Measurements from ENCODE around the gene NANP.

NANP gene

DNA sequence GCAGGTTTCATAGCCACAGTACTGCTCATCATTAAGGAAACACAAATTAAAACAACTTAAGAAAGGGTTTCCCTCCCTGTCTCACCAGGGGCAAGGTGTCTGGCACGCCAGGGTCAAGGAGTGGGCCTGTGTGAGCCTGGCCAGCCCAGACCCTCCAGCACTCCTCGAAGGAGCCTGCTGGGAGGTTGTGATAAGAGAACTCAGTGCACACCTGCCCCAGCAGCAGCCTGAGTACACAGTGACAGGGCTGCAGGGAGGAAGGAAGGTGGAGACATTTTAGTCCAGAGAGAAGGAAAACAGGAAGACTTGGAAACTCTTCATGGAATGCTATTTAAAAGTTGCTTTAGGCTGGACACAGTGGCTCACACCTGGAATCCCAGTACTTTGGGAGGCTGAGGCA is 52.6 kb downstream of the NANP start:
- DNase-seq (ENCODE audit: low spot score) = no peak

DNA sequence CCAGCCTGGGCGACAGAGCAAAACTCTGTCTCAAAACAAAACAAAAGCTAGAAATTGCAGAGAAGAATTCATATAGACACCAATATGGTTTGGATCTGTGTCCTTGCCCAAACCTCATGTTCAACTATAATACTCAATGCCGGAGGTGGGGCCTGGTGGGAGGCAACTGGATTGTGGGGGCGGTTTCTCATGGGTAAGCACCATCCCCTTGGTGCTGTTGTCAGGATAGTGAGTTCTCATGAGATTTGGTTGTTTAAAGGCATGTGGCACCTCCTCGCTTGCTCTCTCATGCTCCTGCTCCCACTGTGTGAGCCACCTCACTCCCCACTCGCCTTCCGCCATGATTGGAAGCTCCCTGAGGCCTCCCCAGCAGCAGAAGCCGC is 53.7 kb downstream of the NANP start:
- no peak for DNase-seq (ENCODE audit: low spot score)

DNA sequence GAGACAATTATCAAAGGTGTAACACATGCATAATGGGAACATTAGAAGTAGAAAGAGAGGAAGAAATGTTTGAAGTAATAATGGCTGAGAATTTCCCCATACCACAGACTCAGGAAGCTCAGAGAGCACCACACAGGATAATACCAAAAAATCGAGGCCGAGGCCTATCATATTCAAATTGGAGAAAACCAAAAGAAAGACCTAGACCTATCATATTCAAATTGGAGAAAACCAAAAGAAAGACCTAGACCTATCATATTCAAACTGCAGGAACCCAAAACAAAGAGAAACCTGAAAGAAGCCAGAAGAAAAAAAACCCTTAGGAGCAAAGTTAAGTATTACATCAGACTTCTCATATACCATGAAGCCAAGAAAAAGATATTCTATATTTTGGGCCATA is 56.5 kb downstream of the NANP start:
- no peak for DNase-seq (ENCODE audit: low spot score)

GRCh38 chr20:25566821-25567220 is 57.0 kb downstream of the NANP start:
- no peak for DNase-seq (ENCODE audit: low spot score)

- DNase-seq (ENCODE audit: low spot score) = no peak
Observed at GRCh38 chr20:25565578-25566157, 58.1 kb downstream of the NANP start.

DNA sequence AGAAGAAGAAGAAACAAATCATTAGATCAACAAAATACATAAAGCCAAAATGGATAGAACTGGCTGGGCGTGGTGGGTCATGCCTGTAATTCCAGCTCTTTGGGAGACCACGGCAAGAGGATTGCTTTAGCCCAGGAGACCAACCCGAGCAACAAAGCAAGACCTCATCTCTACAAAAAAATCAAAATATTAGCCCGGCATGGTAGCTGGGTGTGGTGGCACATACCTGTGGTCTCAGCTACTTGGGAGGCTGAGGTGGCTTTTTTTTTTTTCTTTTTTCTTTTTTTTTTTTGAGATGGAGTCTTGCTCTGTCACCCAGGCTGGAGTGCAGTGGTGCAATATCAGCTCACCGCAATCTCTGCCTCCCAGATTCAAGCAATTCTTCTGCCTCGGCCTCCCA is 59.9 kb downstream of the NANP start:
- DNase-seq (ENCODE audit: low spot score) = no peak

GRCh38 chr20:25563362-25563761 is 60.5 kb downstream of the NANP start:
- no peak for DNase-seq (ENCODE audit: low spot score)
